ENCODE measurements around the gene UBR3. TPM values are rescaled to one million over a fixed set of nuclear protein-coding genes. Genes with fewer than 3 reads are reported as not detected.

The UBR3 gene
- total RNA-seq, 6 donors from 2014 or later, result 27.8 to 126 (median 44.7) TPM

DNA sequence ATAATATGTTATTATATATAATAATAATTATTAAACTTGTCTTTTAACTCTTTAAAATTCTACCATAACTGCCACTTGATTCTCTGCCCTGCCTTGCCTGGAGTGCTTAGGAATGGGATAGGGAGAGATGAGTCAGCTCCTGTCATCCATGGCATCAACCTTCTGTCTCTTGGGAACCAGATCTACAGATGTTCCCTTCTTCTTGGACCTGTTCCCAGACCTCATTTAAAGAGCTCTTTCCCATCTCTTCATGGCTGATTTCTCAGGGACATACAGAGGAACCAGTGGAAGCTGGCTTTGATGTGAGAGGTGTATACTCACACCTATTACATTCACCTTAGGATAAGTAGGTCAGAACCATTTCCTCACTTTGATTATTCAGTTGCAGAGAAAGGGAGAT lies 195.4 kb downstream of the UBR3 start:
- Histone ChIP-seq H3K27ac (no peak overlapping the region), H3K4me3 (no peak overlapping the region), H3K4me1 (peaks cover 0 to 3% (median 0%) of the 10 kb centered on the region in 4 donors), H3K36me3 (peaks cover 0 to 11% (median 0%) of the 10 kb centered on the region in 4 donors), H3K9me3 (no peaks in the 10 kb centered on the region), H3K27me3 (no peaks in the 10 kb centered on the region)
- ATAC-seq (ENCODE audit: low FRiP score in 2 of 2) (no peak), DNase-seq (no peak)
- TF ChIP-seq POLR2A (IDR thresholded peaks at IDR 0.05) (no peak), EP300 (IDR thresholded peaks at IDR 0.05) (no peak), POLR2AphosphoS5 (IDR thresholded peaks at IDR 0.05) (no peak)
- TF ChIP-seq, protein P1, sequence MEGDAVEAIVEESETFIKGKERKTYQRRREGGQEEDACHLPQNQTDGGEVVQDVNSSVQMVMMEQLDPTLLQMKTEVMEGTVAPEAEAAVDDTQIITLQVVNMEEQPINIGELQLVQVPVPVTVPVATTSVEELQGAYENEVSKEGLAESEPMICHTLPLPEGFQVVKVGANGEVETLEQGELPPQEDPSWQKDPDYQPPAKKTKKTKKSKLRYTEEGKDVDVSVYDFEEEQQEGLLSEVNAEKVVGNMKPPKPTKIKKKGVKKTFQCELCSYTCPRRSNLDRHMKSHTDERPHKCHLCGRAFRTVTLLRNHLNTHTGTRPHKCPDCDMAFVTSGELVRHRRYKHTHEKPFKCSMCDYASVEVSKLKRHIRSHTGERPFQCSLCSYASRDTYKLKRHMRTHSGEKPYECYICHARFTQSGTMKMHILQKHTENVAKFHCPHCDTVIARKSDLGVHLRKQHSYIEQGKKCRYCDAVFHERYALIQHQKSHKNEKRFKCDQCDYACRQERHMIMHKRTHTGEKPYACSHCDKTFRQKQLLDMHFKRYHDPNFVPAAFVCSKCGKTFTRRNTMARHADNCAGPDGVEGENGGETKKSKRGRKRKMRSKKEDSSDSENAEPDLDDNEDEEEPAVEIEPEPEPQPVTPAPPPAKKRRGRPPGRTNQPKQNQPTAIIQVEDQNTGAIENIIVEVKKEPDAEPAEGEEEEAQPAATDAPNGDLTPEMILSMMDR (IDR thresholded peaks at IDR 0.05), result no peak

DNA sequence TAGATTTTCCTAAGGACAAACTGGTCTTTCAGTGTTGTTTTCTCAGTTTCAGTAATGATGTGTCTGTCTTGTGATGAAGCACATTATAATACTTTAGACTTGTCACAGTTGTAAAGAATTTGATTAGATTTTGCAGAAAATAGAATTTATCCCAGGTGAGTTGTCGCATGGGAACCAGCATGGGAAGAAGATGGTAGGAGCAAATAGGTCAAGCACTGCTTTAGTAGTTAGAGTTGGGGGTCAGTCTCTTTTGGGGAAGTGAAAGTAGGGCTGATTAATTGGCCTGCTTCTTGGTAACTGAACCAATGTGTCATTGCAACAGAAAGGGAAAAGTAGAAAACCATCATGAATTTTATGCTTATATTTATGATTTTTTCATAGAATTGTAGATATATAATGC lies 197.5 kb downstream of the UBR3 start:
- WGBS, 2 donors, result 96 to 97% methylated on average over 1 of the region's 1 CpG
- DNase-seq (no peak), ATAC-seq (ENCODE audit: low FRiP score in 2 of 2) (no peak)

GRCh38 chr2:170025223-170025622 lies 198.0 kb downstream of the UBR3 start:
- Histone ChIP-seq H3K4me1 (no peaks in the 10 kb centered on the region), H3K4me3 (no peak overlapping the region), H3K27ac (no peak overlapping the region), H3K36me3 (peaks cover 0 to 20% (median 0%) of the 10 kb centered on the region in 4 donors), H3K27me3 (no peaks in the 10 kb centered on the region), H3K9me3 (no peaks in the 10 kb centered on the region)
- TF ChIP-seq, protein P1 (IDR thresholded peaks at IDR 0.05), result no peak
- no peak for TF ChIP-seq POLR2AphosphoS5 (IDR thresholded peaks at IDR 0.05)
- no peak for TF ChIP-seq EP300 (IDR thresholded peaks at IDR 0.05)
- ATAC-seq (ENCODE audit: low FRiP score in 2 of 2), result no peak
- 94 to 96% methylated on average over 2 of the region's 2 CpGs for WGBS, 2 donors
- no peak for DNase-seq

More for the DNA sequence above, 197.5 kb downstream of the UBR3 start:
- no peaks in the 10 kb centered on the region for H3K9me3 ChIP-seq
- no peak overlapping the region for H3K4me3 ChIP-seq
- H3K27ac ChIP-seq, result no peak overlapping the region
- TF ChIP-seq, protein P1 (IDR thresholded peaks at IDR 0.05), result no peak
- TF ChIP-seq EP300 (IDR thresholded peaks at IDR 0.05), result no peak
- no peak for TF ChIP-seq POLR2A (IDR thresholded peaks at IDR 0.05)
- TF ChIP-seq POLR2AphosphoS5 (IDR thresholded peaks at IDR 0.05), result no peak
- H3K27me3 ChIP-seq, result no peaks in the 10 kb centered on the region
- H3K4me1 ChIP-seq, result no peaks in the 10 kb centered on the region
- peaks cover 0 to 17% (median 0%) of the 10 kb centered on the region in 4 donors for H3K36me3 ChIP-seq

GRCh38 chr2:170026361-170026760 lies 199.1 kb downstream of the UBR3 start:
- DNase-seq, result no peak
- WGBS, 2 donors, result 67 to 77% methylated on average over 1 of the region's 1 CpG

DNA sequence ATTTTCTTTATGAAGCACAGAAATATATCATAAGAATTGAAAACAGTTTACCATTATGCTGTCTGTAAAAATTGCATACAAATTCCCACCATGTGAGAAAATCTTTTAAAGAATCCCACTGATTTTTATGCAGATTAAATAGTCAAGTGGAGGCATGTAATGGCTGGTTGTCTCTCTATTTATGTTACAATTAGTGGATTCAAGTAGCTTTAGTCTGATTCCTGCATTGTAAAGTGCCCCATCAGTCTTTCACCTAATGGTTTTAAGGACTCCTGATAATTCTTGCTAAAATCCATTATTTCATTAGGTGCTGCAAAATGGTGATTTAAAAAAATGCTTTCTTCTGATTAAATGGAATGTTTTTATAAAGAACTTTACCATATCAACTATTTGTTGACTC lies 202.3 kb downstream of the UBR3 start:
- Histone ChIP-seq H3K9me3 (no peaks in the 10 kb centered on the region), H3K36me3 (peaks cover 0 to 21% (median 0%) of the 10 kb centered on the region in 4 donors), H3K27ac (no peak overlapping the region), H3K4me3 (no peak overlapping the region), H3K27me3 (no peaks in the 10 kb centered on the region), H3K4me1 (no peaks in the 10 kb centered on the region)
- no peak for ATAC-seq (ENCODE audit: low FRiP score in 2 of 2)
- TF ChIP-seq POLR2AphosphoS5 (IDR thresholded peaks at IDR 0.05), result no peak
- TF ChIP-seq, protein P1 (IDR thresholded peaks at IDR 0.05), result no peak
- no peak for TF ChIP-seq POLR2A (IDR thresholded peaks at IDR 0.05)
- no peak for TF ChIP-seq EP300 (IDR thresholded peaks at IDR 0.05)
- no peak for DNase-seq

More at GRCh38 chr2:170026361-170026760, 199.1 kb downstream of the UBR3 start:
- Histone ChIP-seq H3K36me3 (peaks cover 0 to 28% (median 0%) of the 10 kb centered on the region in 4 donors), H3K4me1 (no peaks in the 10 kb centered on the region), H3K27ac (no peak overlapping the region), H3K4me3 (no peak overlapping the region), H3K27me3 (no peaks in the 10 kb centered on the region), H3K9me3 (no peaks in the 10 kb centered on the region)
- ATAC-seq (ENCODE audit: low FRiP score in 2 of 2), result no peak
- TF ChIP-seq POLR2AphosphoS5 (IDR thresholded peaks at IDR 0.05) (no peak), EP300 (IDR thresholded peaks at IDR 0.05) (no peak)
- TF ChIP-seq, protein P1 (IDR thresholded peaks at IDR 0.05), result no peak
